Hepatocyte (in vitro differentiated cells): Measurements from ENCODE around the gene ACYP2.

Source experiments
- CTCF ChIP-seq: fragments of 200-600 bp; sonication (generic); IDR thresholded peaks from 2 replicates; pipeline ENCODE4 v1.5.1; 2016; ENCODE audit warnings: antibody characterized with exemption, mild to moderate bottlenecking; ENCODE audit not compliant: poor library complexity
- EZH2 ChIP-seq: fragments of 200-600 bp; sonication (generic); IDR thresholded peaks from 2 replicates; pipeline ENCODE4 v1.6.1; 2016; ENCODE audit warnings: antibody characterized with exemption, mild to moderate bottlenecking, borderline replicate concordance
- EZH2phosphoT487 ChIP-seq: fragments of 200-600 bp; sonication (generic); IDR thresholded peaks from one replicate; pipeline ENCODE4 v1.6.1; 2018; ENCODE audit warnings: antibody characterized with exemption, mild to moderate bottlenecking, low read depth, moderate library complexity; ENCODE audit not compliant: unreplicated experiment, severe bottlenecking

GRCh38 chr2:54183281-54183680, 67.9 kb downstream of the ACYP2 start:
- TF ChIP-seq CTCF (no peak), EZH2phosphoT487 (no peak), EZH2 (no peak)
